ENCODE results near the gene SCP2. TPM values are rescaled to one million over a fixed set of nuclear protein-coding genes. Genes with fewer than 3 reads are reported as not detected.

SCP2 gene
- total and polyA plus RNA-seq, 2 of the 4 experiments (the other 2 are of a cell fraction): 70.4 to 83.1 TPM

- no peak overlapping the region for H3K23ac ChIP-seq (ENCODE audit: low read depth, low read length)
- 83% methylated on average over 1 of the region's 10 CpGs; no CpG with 5 or more reads in 1 of the 2 experiments for WGBS, 2 experiments (ENCODE audit: extremely low coverage in 2 of 2, insufficient read length in 1 of 2)
- in situ Hi-C loops (cut with MboI; ENCODE audit: low sequenced_read_pairs) (loop anchor here (5.0 kb wide), 1 partner anchor 48 kb away; no protein-coding TSS in a partner anchor), intact Hi-C loops (cut with micrococcal nuclease) (no loop called here), dilution Hi-C loops (cut with HindIII; ENCODE audit: low sequenced_read_pairs, unreplicated experiment) (no loop called here)
- no peak overlapping the region for H2BK15ac ChIP-seq (ENCODE audit: low read depth, low read length)
- no peak overlapping the region for H3K56ac ChIP-seq (ENCODE audit: extremely low read depth, insufficient read depth, low read length)
- no peak overlapping the region for H2BK5ac ChIP-seq (ENCODE audit: low read depth, low read length, poor library complexity, severe bottlenecking)
- H3K4me1 ChIP-seq (ENCODE audit: control insufficient read depth, insufficient read depth, low read length): peaks cover 2% of the 10 kb centered on the region; the same call in 1 of the 2 replicates
- H3K9me3 ChIP-seq (ENCODE audit: control insufficient read depth, insufficient read depth, low read length): no peaks in the 10 kb centered on the region
- H3K4me2 ChIP-seq (ENCODE audit: low read depth, low read length): no peak overlapping the region
- no peak for DNase-seq
- ChIA-PET CTCF (no interaction called here), POLR2A (ENCODE audit: unreplicated experiment) (no interaction called here)
- no peak overlapping the region for H2BK20ac ChIP-seq (ENCODE audit: low read depth, low read length)
- no peaks in the 10 kb centered on the region for H3K79me1 ChIP-seq (ENCODE audit: low read depth in 1 of 2, low read length in 2 of 2)
- H2AK5ac ChIP-seq (ENCODE audit: low read depth, low read length): no peak overlapping the region
- no peak overlapping the region for H2AFZ ChIP-seq (replicated peaks; ENCODE audit: low read length, poor library complexity)
- H3K9me1 ChIP-seq (ENCODE audit: insufficient read depth, low read length): no peaks in the 10 kb centered on the region
- H3K18ac ChIP-seq (ENCODE audit: low read depth, low read length): no peak overlapping the region
- H3K27ac ChIP-seq (ENCODE audit: insufficient read depth, low read length): no peak overlapping the region
- ATAC-seq (ENCODE audit: low read depth): no peak
- peaks cover 25% of the 10 kb centered on the region; the same call in 1 of the 2 replicates for H3K36me3 ChIP-seq (ENCODE audit: control insufficient read depth, insufficient read depth, low read length)
- H3K27me3 ChIP-seq (ENCODE audit: control insufficient read depth, insufficient read depth, low read length): no peaks in the 10 kb centered on the region
- H3K4me3 ChIP-seq (ENCODE audit: insufficient read depth, low read depth, low read length): no peak overlapping the region
- H3K9ac ChIP-seq (ENCODE audit: low read depth, low read length): no peak overlapping the region
- no peak overlapping the region for H4K91ac ChIP-seq (ENCODE audit: insufficient read depth, low read depth, low read length)
- no peak overlapping the region for H4K8ac ChIP-seq (ENCODE audit: low read depth in 2 of 2, low read length in 2 of 2)
- BruUV-seq (replicated peaks): no TSS peak
- H2BK120ac ChIP-seq (ENCODE audit: low read depth, low read length): no peak overlapping the region
- peak overlapping the region; percentile 25 for H2AK9ac ChIP-seq (replicated peaks; ENCODE audit: low read depth, low read length, poor library complexity)
- H4K5ac ChIP-seq (ENCODE audit: low read depth, low read length): no peak overlapping the region
- no peak overlapping the region for H3K4ac ChIP-seq (ENCODE audit: low read depth, low read length)
- H3K14ac ChIP-seq (replicated peaks; ENCODE audit: low read depth, low read length): no peak overlapping the region
- no peak for TF ChIP-seq POLR2A (IDR thresholded peaks at IDR 0.05; ENCODE audit: low read depth, low read length)
- TF ChIP-seq FOS (IDR thresholded peaks at IDR 0.05; ENCODE audit: low read depth, low read length): no peak
- TF ChIP-seq, protein P1, sequence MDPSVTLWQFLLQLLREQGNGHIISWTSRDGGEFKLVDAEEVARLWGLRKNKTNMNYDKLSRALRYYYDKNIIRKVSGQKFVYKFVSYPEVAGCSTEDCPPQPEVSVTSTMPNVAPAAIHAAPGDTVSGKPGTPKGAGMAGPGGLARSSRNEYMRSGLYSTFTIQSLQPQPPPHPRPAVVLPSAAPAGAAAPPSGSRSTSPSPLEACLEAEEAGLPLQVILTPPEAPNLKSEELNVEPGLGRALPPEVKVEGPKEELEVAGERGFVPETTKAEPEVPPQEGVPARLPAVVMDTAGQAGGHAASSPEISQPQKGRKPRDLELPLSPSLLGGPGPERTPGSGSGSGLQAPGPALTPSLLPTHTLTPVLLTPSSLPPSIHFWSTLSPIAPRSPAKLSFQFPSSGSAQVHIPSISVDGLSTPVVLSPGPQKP (IDR thresholded peaks at IDR 0.05; ENCODE audit: borderline replicate concordance, low read depth, low read length): no peak
- TF ChIP-seq MAFK (IDR thresholded peaks at IDR 0.05; ENCODE audit: low read depth, low read length): no peak
- H4K20me1 ChIP-seq (ENCODE audit: insufficient read depth, low read length): no peaks in the 10 kb centered on the region
Measured at GRCh38 chr1:53073868-53074311, 146.8 kb downstream of the SCP2 start.
